Middle frontal gyrus (tissue), 1 donor: ENCODE results near the gene TXN.

Source experiments
- DNase-seq: peaks from one replicate; pipeline ENCODE4 v3.0.0-alpha.2; 2015; ENCODE audit warnings: low spot score; ENCODE audit errors: extremely low spot score

TXN gene

GRCh38 chr9:110256380-110257096, at the start of gene TXN:
Gene TXN (minus strand): TSS chr9:110256507. CDS start chr9:110256435, 72 bp downstream.
- peak; percentile 87 for DNase-seq

- DNase-seq = no peak
These were observed 46.8 kb upstream of the TXN start for GRCh38 chr9:110303133-110303532.

GRCh38 chr9:110298043-110298605, 41.8 kb upstream of the TXN start:
- DNase-seq = no peak

GRCh38 chr9:110293248-110293647, 36.9 kb upstream of the TXN start:
- no peak for DNase-seq

- DNase-seq = no peak
These were observed 35.7 kb upstream of the TXN start for GRCh38 chr9:110291921-110292557.

GRCh38 chr9:110290001-110290400, 33.7 kb upstream of the TXN start:
- DNase-seq = no peak

- DNase-seq = no peak
These were observed 32.2 kb upstream of the TXN start for GRCh38 chr9:110288503-110288902.

GRCh38 chr9:110287289-110287680, 31.0 kb upstream of the TXN start:
- DNase-seq = no peak

GRCh38 chr9:110284211-110284844, 28.0 kb upstream of the TXN start:
- no peak for DNase-seq

- no peak for DNase-seq
These were observed 27.4 kb upstream of the TXN start for GRCh38 chr9:110283751-110284150.

GRCh38 chr9:110282739-110283081, 26.4 kb upstream of the TXN start:
- DNase-seq = no peak

GRCh38 chr9:110282018-110282738, 25.9 kb upstream of the TXN start:
- DNase-seq = peak; percentile 37

- DNase-seq = no peak
These were observed 21.9 kb upstream of the TXN start for GRCh38 chr9:110278080-110278707.

- DNase-seq = no peak
These were observed 20.5 kb upstream of the TXN start for GRCh38 chr9:110276781-110277180.

- no peak for DNase-seq
These were observed 14.1 kb upstream of the TXN start for GRCh38 chr9:110270211-110270995.

GRCh38 chr9:110266795-110267194, 10.5 kb upstream of the TXN start:
- no peak for DNase-seq

GRCh38 chr9:110261632-110262031, 5.3 kb upstream of the TXN start:
- no peak for DNase-seq

GRCh38 chr9:110260911-110261310, 4.6 kb upstream of the TXN start:
- no peak for DNase-seq

- no peak for DNase-seq
These were observed 3.3 kb upstream of the TXN start for GRCh38 chr9:110259566-110259965.

- no peak for DNase-seq
These were observed 2.4 kb upstream of the TXN start for GRCh38 chr9:110258690-110259091.
